Astrocyte of the spinal cord (primary cell): Measurements from ENCODE around the gene B3GALT6.

ENCODE experiments used
- DNase-seq: peaks from one replicate; pipeline ENCODE4 v3.0.0; 2011; ENCODE audit warnings: low read depth, low spot score
- H3K4me3 ChIP-seq: 2 replicates; pipeline ENCODE4 v1.5.1; 2011; ENCODE audit warnings: low read depth, mild to moderate bottlenecking, low read length, moderate library complexity
- in situ Hi-C: cut with HindIII; loops from 2 replicates; pipeline ENCODE4 v1.10.0; 2017; ENCODE audit warnings: low sequenced_read_pairs
- TF ChIP-seq, protein P1 (sequence below): IDR thresholded peaks from 2 replicates; pipeline ENCODE4 v1.5.1; 2012; ENCODE audit warnings: low read depth, mild to moderate bottlenecking, low read length, inconsistent platforms

The B3GALT6 gene

DNA sequence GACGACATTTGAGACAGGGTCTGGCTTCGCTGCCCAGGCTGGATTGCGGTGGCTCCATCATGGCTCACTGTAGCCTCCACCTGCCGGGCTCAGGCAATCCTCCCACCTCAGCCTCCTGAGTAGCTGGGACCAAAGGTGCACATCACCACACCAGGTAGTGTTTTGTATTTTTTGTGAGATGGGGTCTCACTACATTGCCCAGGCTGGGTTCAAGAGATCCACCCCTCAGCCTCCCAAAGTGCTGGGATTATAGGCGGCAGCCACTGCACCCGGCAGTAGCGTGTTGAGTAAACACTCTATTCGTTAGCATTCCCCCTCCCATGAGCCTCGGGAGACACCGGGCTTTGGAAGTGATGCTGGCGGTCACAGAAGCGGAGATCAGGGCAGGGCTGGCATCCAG, 21.3 kb downstream of the B3GALT6 start:
- DNase-seq, result no peak
- H3K4me3 ChIP-seq, result no peak overlapping the region
- in situ Hi-C loops, result no loop called here
- TF ChIP-seq, protein P1, sequence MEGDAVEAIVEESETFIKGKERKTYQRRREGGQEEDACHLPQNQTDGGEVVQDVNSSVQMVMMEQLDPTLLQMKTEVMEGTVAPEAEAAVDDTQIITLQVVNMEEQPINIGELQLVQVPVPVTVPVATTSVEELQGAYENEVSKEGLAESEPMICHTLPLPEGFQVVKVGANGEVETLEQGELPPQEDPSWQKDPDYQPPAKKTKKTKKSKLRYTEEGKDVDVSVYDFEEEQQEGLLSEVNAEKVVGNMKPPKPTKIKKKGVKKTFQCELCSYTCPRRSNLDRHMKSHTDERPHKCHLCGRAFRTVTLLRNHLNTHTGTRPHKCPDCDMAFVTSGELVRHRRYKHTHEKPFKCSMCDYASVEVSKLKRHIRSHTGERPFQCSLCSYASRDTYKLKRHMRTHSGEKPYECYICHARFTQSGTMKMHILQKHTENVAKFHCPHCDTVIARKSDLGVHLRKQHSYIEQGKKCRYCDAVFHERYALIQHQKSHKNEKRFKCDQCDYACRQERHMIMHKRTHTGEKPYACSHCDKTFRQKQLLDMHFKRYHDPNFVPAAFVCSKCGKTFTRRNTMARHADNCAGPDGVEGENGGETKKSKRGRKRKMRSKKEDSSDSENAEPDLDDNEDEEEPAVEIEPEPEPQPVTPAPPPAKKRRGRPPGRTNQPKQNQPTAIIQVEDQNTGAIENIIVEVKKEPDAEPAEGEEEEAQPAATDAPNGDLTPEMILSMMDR, result no peak

DNA sequence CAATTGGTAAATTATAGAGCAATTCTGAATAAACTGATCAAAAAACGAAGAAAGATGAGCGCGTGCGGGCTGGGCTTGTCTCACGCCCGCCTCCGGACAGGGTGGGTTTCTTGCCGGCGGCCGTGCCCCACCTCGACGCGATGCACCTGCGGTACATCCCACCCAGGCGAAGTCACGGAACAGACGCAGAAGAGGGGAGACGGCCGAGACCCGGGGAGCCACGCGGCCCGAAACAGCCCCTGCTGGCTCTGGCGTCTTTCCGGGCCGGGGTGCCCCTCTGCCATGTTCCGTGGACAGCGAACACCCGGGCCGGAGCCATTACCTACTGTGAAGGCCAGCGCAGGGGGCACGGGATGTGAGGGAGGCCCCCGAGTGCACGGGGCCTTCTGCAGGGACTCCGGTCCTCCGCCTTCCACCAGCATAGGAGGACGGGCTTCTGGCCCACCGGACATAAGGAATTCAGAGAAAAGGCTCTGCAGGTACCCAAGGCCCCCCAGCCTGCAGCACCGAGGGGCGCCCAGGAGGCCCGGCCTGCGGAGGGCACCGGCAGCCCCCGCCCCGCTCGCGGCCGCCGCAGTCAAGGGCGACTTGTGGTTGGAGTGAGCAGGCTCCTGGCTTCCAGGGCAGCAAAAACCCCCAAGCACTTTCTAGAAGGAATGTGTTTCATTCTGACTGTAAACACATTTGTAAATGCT, 22.1 kb downstream of the B3GALT6 start:
- TF ChIP-seq, protein P1, result no peak
- H3K4me3 ChIP-seq, result no peak overlapping the region
- DNase-seq, result no peak
- in situ Hi-C loops, result no loop called here

DNA sequence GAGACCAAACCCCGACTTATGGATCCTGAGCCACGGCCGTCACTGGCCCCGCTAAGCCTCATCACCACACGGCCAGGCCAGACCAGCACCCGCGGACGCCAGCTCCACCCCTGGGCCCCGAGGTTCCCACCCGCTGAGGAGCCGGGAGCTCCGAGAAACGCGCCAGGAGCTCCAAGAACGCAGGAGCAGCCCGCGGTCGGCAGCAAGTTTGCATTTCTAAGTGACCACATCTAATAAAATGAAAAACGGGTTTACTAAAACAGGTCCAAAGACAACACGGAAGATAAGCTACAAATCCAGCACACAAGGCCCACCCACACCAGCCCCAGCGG, 22.6 kb downstream of the B3GALT6 start:
- DNase-seq, result no peak
- TF ChIP-seq, protein P1, result no peak
- no peak overlapping the region for H3K4me3 ChIP-seq
- in situ Hi-C loops, result no loop called here

DNA sequence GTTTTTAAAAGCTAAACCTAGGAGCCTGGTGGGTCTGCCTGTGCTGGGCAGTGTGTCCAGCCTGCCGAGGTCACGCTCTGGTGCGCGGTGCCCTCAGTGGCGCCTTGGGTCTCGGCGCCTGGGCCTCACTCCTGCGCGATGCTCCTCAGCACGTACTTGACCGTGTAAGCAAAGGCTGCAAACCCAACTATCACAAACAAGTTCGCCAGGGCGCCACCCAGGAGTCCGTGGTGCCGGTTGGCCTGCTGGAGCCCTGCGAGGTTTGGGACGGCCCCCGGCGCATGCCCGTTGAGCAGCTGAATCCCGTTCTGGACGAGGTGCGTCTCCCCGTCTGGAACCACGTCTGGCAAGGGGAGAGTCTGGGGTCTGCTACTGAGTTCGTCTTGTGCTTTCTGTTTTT, 23.0 kb downstream of the B3GALT6 start:
- TF ChIP-seq, protein P1, result no peak
- no peak overlapping the region for H3K4me3 ChIP-seq
- in situ Hi-C loops, result no loop called here
- no peak for DNase-seq

DNA sequence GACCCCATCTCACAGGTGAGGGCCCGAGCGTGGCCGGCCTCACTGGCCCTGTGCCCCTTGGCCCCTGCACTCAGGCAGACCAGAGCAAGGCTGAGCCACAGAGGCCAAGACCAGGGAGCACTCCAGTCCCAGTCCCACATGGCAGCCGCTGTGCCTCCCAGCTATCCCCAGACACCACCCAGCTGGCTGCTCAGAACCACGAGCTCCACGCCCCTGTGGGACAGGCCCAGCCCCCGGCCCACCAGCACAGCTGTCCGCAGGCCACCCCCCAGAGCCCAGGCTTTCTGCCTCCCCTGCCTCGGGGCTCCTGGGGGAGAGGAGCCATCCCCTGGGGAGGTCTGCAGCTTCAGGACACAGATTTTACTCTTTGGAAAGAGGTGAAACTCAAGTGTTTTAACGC, 23.6 kb downstream of the B3GALT6 start:
- H3K4me3 ChIP-seq, result no peak overlapping the region
- DNase-seq, result no peak
- in situ Hi-C loops, result no loop called here
- TF ChIP-seq, protein P1, result no peak

DNA sequence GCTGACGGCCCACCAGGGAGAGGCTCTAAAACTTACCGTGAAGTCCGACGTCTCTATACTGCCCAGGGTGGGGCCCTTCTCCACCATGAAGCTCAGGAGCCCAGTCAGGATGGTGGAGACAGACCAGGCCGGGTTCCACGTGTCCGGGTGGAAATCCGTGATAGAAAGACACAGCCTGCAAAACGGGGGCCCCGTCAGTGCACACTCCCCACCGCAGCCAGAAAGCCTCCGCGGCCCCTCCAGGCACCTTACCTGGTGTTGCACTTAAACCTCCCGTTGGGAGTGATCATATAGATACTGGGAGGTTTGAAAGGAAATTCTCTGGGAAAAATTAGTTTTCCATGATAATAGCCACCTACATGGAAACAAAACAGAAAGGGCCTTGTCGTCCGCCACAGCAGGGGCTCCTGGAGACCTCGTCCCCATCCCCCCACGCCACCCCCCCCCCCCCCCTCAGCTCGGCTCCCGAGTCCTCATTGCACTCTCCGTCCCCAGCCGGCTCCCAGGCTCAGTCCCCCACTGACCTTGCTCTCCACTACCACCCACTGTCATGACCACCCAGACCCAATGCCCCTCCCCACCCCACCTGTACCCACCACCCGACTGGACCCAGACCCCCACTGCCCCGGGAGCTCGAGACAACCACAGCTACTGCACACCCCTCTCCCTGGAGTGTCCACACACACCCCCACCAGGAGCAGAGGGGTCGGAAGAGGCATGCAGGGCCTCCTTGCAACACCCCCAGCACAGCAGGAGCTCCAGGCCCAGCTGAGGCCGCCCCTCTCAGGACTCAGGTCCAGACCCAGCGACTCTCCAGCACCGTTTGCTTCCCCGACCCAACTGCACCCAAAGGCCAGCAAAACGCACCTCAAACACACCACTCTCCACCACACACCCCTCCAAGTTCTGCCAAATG, 25.2 kb downstream of the B3GALT6 start:
- DNase-seq, result no peak
- in situ Hi-C loops, result no loop called here
- TF ChIP-seq, protein P1, result no peak
- H3K4me3 ChIP-seq, result no peak overlapping the region
